SU-DHL-6 (cell line): Measurements from ENCODE around the gene WDR47.

Source experiments
- CTCF ChIP-seq: fragments of 200-600 bp; sonication (generic); IDR thresholded peaks from one replicate; pipeline ENCODE4 v1.5.1; 2017; ENCODE audit warnings: antibody characterized with exemption, mild to moderate bottlenecking, low read length, moderate library complexity; ENCODE audit not compliant: insufficient read depth, poor library complexity, severe bottlenecking
- EZH2phosphoT487 ChIP-seq: fragments of 200-600 bp; sonication (generic), shearing (Covaris generic); conservative IDR thresholded peaks from 2 replicates; pipeline ENCODE4 v1.6.1; 2018; ENCODE audit warnings: mild to moderate bottlenecking, antibody characterized with exemption, low read length, moderate library complexity, mixed read lengths

- TF ChIP-seq CTCF (no peak), EZH2phosphoT487 (no peak)
These were observed 21.1 kb downstream of the WDR47 start for GRCh38 chr1:109020693-109021257.
